ENCODE data around the gene IL3RA.

GRCh38 chrX:1351981-1352714 is 15.6 kb downstream of the IL3RA start:
- TF ChIP-seq CTCF (IDR thresholded peaks at IDR 0.05), result no peak
- TF ChIP-seq POLR2AphosphoS5 (IDR thresholded peaks at IDR 0.05), result no peak
